Dermis blood vessel endothelial cell (primary cell): ENCODE results near the gene CCDC91. TPM values are rescaled to one million over a fixed set of nuclear protein-coding genes. Genes with fewer than 3 reads are reported as not detected.
"Not testable (repeated sequence)": the region's sequence is repeated elsewhere in the genome, so short reads cannot be mapped to it uniquely, and the experiment has no call there.

Source experiments
- DNase-seq: peaks from one replicate; pipeline ENCODE4 v3.0.0; 2010
- total RNA-seq: library from RNA; depleted of rRNA; stranded (reverse); fragments of >200 nt; gene quantifications from 2 replicates; pipeline ENCODE4 v1.2.3, GENCODE V29; 2014

The CCDC91 gene
- total RNA-seq, 1 donor from 2014 or later: 8.3 TPM

GRCh38 chr12:28235015-28235414, 44.8 kb downstream of the CCDC91 start:
- no peak for DNase-seq

GRCh38 chr12:28235985-28236384, 45.7 kb downstream of the CCDC91 start:
- DNase-seq: no peak

DNA sequence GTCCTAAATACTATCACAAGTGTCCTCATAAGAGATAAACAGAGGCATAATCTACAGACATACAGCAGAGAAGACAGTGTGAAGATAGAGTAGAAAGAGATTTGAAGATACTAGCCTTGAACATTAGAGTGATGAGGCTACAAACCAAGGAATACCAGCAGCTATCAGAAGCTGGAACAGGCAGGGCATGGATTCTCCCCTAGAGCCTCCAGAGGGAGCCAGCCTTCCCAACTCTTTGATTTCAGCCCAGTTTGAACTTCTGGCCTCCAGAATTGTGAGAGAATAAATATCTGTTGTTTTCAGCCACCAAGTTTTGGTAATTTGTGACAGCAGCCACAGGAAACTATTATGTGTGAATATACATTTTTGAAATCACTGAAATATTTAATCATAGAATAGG, 47.2 kb downstream of the CCDC91 start:
- peak; percentile 19 for DNase-seq

DNA sequence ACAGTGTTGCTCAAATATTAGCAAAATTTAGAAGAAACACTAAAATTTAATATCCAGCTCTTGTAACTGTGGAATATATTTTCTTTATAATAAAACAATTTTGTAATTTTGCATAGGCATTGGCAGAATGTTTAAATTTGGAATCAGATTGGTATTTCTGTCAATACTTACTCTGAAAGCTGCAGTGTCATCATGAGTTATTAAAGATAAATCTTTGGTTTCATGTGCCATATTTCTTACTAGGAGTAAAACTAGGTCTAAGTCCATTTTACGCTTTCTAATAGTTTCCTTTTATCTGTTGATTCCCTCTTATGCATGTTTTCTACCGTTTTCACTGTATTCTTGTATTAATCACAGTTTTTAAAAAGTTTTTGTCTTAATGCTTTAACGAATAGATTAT, 49.7 kb downstream of the CCDC91 start:
- no peak for DNase-seq

DNA sequence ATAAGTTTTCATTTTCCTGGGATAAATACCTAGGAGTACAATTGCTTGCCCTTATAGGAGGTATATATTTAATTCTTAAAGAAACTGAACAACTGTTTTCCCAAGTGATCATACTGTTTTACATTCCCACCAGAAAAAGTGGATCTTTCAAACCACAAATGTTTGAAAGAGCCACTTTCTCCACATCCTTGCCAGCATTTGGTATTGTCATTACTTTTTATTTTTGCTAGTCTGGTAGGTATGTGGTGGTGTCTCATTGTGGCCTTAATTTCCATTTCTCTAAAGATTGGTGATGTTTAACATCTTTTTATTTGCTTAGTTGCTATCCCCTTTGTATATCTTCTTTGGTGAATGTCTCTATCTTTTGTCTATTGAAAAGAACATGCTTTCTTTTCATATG, 50.6 kb downstream of the CCDC91 start:
- no peak for DNase-seq

- no peak for DNase-seq
These were observed 51.9 kb downstream of the CCDC91 start for GRCh38 chr12:28242129-28242495.

DNA sequence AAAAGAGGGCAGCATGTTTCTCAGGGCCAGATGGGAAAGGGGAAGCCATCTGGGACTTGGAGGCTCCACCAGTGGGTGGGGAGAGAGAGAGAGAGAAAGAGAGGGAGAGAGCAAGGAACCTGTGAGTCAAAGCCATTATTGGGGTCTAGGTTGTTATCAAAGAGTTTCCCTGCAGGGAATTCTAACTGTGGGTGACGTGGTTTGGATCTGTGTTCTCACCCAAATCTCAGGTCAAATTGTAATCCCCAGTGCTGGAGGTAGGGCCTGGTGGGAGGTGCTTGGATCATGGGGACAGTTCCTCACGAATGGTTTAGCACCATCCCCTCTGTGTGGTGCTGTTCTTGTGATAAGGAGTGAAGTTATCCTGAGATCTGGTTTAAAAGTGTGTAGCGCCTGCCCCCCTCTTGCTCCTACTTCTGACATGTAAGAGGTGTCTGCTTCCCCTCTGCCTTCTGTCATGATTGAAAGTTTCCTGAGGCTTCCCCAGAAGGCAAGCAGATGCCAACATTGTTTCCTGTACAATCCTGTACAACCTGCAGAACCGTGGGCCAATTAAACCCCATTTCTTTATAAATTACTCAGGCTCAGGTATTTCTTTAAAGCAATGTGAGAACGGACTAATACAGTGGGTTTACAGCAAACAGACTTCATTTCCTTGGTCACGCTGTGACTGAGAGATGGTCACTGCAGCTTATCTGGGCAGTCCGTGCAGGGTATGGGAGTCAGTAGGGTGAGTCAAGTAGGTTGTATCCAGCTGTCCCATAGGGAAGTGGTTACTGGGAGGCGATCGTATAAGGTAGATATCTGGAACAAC, 52.4 kb downstream of the CCDC91 start:
- peak; percentile 24 for DNase-seq

GRCh38 chr12:28243310-28243633, 53.0 kb downstream of the CCDC91 start:
- no peak for DNase-seq

GRCh38 chr12:28247806-28248205, 57.5 kb downstream of the CCDC91 start:
- no peak for DNase-seq

GRCh38 chr12:28248555-28249145, 58.4 kb downstream of the CCDC91 start:
- no peak for DNase-seq

DNA sequence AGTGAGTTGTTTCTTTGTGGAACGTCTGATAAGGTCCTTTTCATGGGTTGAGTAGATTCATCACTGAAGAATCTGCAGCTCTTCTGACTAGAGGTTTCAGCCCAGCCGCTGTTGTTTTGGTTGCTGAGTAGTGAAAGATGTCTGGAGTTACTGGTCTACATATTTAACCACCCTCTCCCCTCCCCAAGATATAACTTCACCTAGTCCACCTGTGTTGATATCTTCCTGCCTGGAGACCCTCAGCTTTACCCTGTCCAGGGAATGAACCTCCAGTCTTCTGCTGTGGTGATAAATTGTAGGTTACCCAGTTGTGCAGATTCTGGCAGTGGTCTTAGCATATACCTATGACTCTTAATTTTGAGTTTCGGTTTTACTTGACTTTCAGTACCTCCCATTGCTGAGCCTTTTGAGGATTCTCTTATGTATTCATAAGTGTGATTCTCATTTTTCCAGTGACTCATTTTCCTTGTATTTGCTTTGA, 62.9 kb downstream of the CCDC91 start:
- DNase-seq: no peak

- DNase-seq: no peak
These were observed 67.2 kb downstream of the CCDC91 start for GRCh38 chr12:28257411-28257810.

DNA sequence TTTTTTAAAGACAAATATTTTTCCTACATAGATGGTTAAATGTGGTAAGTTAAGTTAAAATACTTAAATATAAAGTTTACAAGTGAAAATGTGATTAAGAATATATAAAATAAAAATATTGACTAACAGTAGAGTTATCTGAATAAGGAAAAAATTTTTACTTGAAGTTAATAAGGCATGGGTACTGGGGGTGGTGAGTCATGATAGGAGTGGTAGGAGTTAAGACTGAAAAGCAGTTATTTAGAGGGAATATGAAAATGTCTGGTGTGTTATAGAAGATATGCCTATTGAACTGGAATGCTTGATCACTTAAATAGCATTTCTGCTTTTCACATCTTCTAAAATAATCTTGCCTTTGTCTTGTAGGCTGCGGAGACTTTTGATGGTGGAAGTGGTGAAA, 68.7 kb downstream of the CCDC91 start:
- no peak for DNase-seq

GRCh38 chr12:28265435-28266042, 75.3 kb downstream of the CCDC91 start:
- DNase-seq: no peak

GRCh38 chr12:28267920-28268607, 77.8 kb downstream of the CCDC91 start:
- not testable (repeated sequence) for DNase-seq

GRCh38 chr12:28268608-28269229, 78.5 kb downstream of the CCDC91 start:
- no peak for DNase-seq

- no peak for DNase-seq
These were observed 79.6 kb downstream of the CCDC91 start for GRCh38 chr12:28269851-28270250.

DNA sequence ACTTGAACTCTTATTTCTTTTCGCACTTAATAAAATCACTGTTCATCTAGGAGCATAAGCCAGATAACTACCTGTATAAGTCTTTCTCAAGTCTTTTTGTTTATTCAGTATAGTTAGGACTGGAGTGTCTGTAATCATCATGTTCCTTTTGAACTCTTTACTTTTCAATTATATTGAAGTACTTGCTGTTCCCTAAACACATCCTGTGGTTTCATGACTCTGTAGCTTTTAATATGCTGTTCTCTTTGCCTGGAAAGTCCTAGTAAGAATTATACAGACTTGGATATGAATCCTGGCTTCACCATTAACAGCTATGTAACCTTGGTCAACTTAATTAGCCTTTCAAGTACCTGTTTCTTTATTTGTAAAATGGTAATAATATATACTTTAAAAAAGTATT, 88.2 kb downstream of the CCDC91 start:
- no peak for DNase-seq

DNA sequence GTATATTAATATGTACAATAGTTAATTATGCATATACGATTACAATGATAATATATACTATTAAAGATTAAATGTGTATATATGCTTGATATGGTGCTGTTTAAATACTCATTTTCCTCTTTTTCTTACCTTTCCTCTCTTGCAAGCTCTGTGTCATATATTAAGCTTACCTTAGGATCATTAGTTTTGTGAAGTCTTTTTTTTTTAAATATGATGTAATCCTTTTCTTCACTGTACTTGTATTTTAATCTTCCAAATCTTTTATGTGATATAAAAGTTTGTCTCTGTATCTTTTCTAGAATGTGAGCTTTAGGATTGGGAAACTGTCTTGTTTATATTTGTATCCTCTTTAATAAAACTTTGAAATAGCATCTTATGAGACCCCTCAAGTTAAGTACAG, 88.7 kb downstream of the CCDC91 start:
- no peak for DNase-seq

DNA sequence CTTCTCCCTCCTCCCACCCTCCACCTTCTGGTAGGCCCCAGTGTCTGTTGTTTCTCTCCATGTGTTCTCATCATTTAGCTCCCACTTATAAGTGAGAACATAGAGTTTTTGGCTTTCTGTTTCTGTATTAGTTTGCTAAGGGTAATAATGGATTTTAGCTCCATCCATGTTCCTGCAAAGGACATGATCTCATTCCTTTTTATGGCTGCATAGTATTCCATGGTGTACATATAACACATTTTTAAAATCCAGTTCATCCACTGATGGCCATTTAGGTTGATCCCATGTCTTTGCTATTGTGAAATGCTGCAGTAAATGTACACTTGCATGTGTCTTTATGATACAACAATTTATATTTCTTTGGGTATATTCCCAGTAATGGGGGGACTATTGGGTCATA, 96.1 kb downstream of the CCDC91 start:
- no peak for DNase-seq

- DNase-seq: no peak
These were observed 100.0 kb downstream of the CCDC91 start for GRCh38 chr12:28290262-28290661.

GRCh38 chr12:28292699-28293098, 102.4 kb downstream of the CCDC91 start:
- no peak for DNase-seq

DNA sequence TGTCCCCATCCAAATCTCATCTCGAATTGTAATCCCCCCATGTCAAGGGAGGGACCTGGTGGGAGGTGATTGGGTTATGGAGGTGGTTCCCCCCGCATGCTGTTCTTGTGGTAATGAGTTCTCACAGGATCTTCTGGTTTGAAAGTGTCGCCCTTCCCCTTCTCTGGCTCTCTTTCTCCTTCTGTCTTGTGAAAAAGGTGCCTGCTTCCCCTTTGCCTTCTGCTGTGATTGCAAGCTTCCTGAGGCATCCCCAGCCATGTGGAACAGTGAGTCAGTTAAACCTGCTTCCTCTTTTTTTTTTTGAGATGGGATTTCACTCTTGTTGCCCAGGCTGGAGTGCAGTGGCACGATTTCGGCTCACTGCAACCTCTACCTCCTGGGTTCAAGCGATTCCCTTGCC, 104.0 kb downstream of the CCDC91 start:
- DNase-seq: no peak
